K562 (cell line): ENCODE data around the gene ADCY4. TPM values are rescaled to one million over a fixed set of nuclear protein-coding genes. Genes with fewer than 3 reads are reported as not detected.

Source experiments
- BMI1 ChIP-seq: fragments of 150-350 bp; IDR thresholded peaks from 2 replicates; pipeline ENCODE4 v1.6.1; 2014; ENCODE audit warnings: low read length
- CBX1 ChIP-seq: sonication (generic); IDR thresholded peaks from 2 replicates; pipeline ENCODE4 v1.6.1; 2016; ENCODE audit warnings: antibody characterized with exemption, low read depth, mild to moderate bottlenecking
- DPF2 ChIP-seq: fragments of 450-650 bp; IDR thresholded peaks from 2 replicates; pipeline ENCODE4 v1.6.1; 2016
- GATA2 ChIP-seq: sonication (generic); formaldehyde crosslinking; IDR thresholded peaks from 2 replicates; pipeline ENCODE4 v1.4.0; 2020; ENCODE audit warnings: mild to moderate bottlenecking, missing genetic modification reagents
- HDGF ChIP-seq: fragments of 450-650 bp; IDR thresholded peaks from 2 replicates; pipeline ENCODE4 v1.6.1; 2016
- LEF1 ChIP-seq: fragments of 450-650 bp; IDR thresholded peaks from 2 replicates; pipeline ENCODE4 v1.6.1; 2016; ENCODE audit warnings: mild to moderate bottlenecking
- MCM5 ChIP-seq: fragments of 450-650 bp; IDR thresholded peaks from 2 replicates; pipeline ENCODE4 v1.6.1; 2016; ENCODE audit warnings: low read depth
- MEIS2 ChIP-seq: fragments of 450-650 bp; IDR thresholded peaks from 2 replicates; pipeline ENCODE4 v1.6.1; 2014; ENCODE audit warnings: mild to moderate bottlenecking; ENCODE audit not compliant: partially characterized antibody
- RFX1 ChIP-seq: fragments of 450-650 bp; IDR thresholded peaks from 2 replicates; pipeline ENCODE4 v1.6.1; 2016; ENCODE audit warnings: mild to moderate bottlenecking, moderate library complexity
- THRAP3 ChIP-seq: fragments of 450-650 bp; IDR thresholded peaks from 2 replicates; pipeline ENCODE4 v1.6.1; 2016; ENCODE audit warnings: mild to moderate bottlenecking, inconsistent platforms, borderline replicate concordance
- ZNF263 ChIP-seq: sonication (generic); formaldehyde crosslinking; IDR thresholded peaks from 2 replicates; pipeline ENCODE4 v1.8.0; 2022; ENCODE audit warnings: mild to moderate bottlenecking, missing genetic modification reagents, borderline replicate concordance
- polyA plus RNA-seq, 8 experiments: library from polyadenylated mRNA; depleted of rRNA in 4 of 8; stranded (reverse) in 5 of 8; unstranded in 3 of 8; fragments of >200 nt; fragmentation: Nextera tagmentation in 2 of 8; fragmentation: Illumina TruSeq in 1 of 8; extraction: Ambion mirVana in 2 of 8; extraction: Trizol in 1 of 8; gene quantifications; 2 replicates each; pipeline versions ENCODE4 v1.2.1 to v1.2.3, GENCODE V29; 2011 to 2014; ENCODE audit warnings: inconsistent platforms in 1 of 8, missing spikeins in 1 of 8
- total RNA-seq, 7 experiments: library from RNA; depleted of rRNA in 6 of 7; stranded (reverse); fragments of >200 nt in 6 of 7; fragmentation: Illumina TruSeq in 2 of 7; extraction: Trizol in 2 of 7; gene quantifications; 2 replicates each; pipeline versions ENCODE4 v1.2.1 to v1.2.3, GENCODE V29; 2011 to 2021; ENCODE audit warnings: low replicate concordance in 1 of 7
- TF ChIP-seq, protein P1 (sequence below): sonication (generic); formaldehyde crosslinking; IDR thresholded peaks from 2 replicates; pipeline ENCODE4 v1.8.0; 2023; ENCODE audit warnings: missing genetic modification reagents, mild to moderate bottlenecking, borderline replicate concordance
- TF ChIP-seq, protein P2 (sequence below): sonication (generic); formaldehyde crosslinking; IDR thresholded peaks from 2 replicates; pipeline ENCODE4 v1.5.0; 2020; ENCODE audit warnings: missing genetic modification reagents
- TF ChIP-seq, protein P3 (sequence below), 2 experiments: IDR thresholded peaks; 2 replicates each; pipeline ENCODE4 v1.6.1; 2011; ENCODE audit warnings: borderline replicate concordance in 1 of 2, control low read depth in 1 of 2, low read depth in 1 of 2, low read length in 1 of 2, mild to moderate bottlenecking in 1 of 2, mixed read lengths in 1 of 2, moderate library complexity in 1 of 2; ENCODE audit not compliant: insufficient read depth in 1 of 2, insufficient read length in 1 of 2, poor library complexity in 1 of 2, severe bottlenecking in 1 of 2; ENCODE audit errors: extremely low read depth in 1 of 2
- TF ChIP-seq, protein P4 (sequence below): sonication (generic); formaldehyde crosslinking; IDR thresholded peaks from 2 replicates; pipeline ENCODE4 v1.9.0; 2022; ENCODE audit warnings: mild to moderate bottlenecking, missing genetic modification reagents
- TF ChIP-seq, protein P5 (sequence below): sonication (generic); formaldehyde crosslinking; IDR thresholded peaks from 2 replicates; pipeline ENCODE4 v1.8.0; 2022; ENCODE audit warnings: mild to moderate bottlenecking, missing genetic modification reagents, borderline replicate concordance
- TF ChIP-seq, protein P6 (sequence below): sonication (generic); formaldehyde crosslinking; IDR thresholded peaks from 2 replicates; pipeline ENCODE4 v1.9.0; 2022; ENCODE audit warnings: mild to moderate bottlenecking, missing genetic modification reagents

Gene ADCY4
- total and polyA plus RNA-seq, 9 of the 15 experiments (the other 6 are each of a cell fraction or from before 2014, with no cell fraction given): 0.04 to 0.31 (median 0.15) TPM; not detected in 2

DNA sequence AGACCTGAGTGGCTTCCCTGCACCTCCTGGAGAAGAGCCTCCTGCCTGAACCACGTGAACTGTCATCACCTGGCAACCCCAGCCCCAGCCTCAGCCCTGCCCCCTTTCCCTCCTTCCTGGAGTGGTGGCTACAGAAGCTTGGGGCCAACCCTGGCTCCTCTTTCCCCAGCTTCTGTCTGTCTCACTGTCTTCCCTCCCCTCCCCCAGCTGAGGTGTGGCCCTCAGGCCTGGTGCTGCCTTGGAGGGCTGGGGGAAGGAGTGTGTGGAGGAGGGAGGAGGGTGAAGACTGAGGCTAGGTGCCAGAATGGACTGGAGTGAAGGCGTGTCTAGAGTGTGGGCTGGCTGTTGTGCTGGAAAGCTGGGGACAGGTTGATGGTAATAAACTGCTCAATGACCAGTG lies 42.8 kb upstream of the ADCY4 start (continued):
- TF ChIP-seq, protein P1, sequence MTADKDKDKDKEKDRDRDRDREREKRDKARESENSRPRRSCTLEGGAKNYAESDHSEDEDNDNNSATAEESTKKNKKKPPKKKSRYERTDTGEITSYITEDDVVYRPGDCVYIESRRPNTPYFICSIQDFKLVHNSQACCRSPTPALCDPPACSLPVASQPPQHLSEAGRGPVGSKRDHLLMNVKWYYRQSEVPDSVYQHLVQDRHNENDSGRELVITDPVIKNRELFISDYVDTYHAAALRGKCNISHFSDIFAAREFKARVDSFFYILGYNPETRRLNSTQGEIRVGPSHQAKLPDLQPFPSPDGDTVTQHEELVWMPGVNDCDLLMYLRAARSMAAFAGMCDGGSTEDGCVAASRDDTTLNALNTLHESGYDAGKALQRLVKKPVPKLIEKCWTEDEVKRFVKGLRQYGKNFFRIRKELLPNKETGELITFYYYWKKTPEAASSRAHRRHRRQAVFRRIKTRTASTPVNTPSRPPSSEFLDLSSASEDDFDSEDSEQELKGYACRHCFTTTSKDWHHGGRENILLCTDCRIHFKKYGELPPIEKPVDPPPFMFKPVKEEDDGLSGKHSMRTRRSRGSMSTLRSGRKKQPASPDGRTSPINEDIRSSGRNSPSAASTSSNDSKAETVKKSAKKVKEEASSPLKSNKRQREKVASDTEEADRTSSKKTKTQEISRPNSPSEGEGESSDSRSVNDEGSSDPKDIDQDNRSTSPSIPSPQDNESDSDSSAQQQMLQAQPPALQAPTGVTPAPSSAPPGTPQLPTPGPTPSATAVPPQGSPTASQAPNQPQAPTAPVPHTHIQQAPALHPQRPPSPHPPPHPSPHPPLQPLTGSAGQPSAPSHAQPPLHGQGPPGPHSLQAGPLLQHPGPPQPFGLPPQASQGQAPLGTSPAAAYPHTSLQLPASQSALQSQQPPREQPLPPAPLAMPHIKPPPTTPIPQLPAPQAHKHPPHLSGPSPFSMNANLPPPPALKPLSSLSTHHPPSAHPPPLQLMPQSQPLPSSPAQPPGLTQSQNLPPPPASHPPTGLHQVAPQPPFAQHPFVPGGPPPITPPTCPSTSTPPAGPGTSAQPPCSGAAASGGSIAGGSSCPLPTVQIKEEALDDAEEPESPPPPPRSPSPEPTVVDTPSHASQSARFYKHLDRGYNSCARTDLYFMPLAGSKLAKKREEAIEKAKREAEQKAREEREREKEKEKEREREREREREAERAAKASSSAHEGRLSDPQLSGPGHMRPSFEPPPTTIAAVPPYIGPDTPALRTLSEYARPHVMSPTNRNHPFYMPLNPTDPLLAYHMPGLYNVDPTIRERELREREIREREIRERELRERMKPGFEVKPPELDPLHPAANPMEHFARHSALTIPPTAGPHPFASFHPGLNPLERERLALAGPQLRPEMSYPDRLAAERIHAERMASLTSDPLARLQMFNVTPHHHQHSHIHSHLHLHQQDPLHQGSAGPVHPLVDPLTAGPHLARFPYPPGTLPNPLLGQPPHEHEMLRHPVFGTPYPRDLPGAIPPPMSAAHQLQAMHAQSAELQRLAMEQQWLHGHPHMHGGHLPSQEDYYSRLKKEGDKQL (CRISPR knock-in tag): no peak
- TF ChIP-seq, protein P2, sequence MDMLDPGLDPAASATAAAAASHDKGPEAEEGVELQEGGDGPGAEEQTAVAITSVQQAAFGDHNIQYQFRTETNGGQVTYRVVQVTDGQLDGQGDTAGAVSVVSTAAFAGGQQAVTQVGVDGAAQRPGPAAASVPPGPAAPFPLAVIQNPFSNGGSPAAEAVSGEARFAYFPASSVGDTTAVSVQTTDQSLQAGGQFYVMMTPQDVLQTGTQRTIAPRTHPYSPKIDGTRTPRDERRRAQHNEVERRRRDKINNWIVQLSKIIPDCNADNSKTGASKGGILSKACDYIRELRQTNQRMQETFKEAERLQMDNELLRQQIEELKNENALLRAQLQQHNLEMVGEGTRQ (CRISPR knock-in tag): peak; percentile 23; the same call in 1 of the 2 replicates
- TF ChIP-seq BMI1: no peak
- TF ChIP-seq, protein P3, sequence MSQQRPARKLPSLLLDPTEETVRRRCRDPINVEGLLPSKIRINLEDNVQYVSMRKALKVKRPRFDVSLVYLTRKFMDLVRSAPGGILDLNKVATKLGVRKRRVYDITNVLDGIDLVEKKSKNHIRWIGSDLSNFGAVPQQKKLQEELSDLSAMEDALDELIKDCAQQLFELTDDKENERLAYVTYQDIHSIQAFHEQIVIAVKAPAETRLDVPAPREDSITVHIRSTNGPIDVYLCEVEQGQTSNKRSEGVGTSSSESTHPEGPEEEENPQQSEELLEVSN (IDR thresholded peaks at IDR 0.05; ENCODE audit: borderline replicate concordance in 1 of 2, extremely low read depth in 1 of 2, insufficient read depth in 1 of 2, insufficient read length in 1 of 2, low read depth in 1 of 2, low read length in 1 of 2, poor library complexity in 1 of 2, severe bottlenecking in 1 of 2): peak in 1 of 2 experiments; percentile 7
- TF ChIP-seq MCM5: no peak
- peak; percentile 78 for TF ChIP-seq ZNF263
- peak; percentile 71 for TF ChIP-seq RFX1
- TF ChIP-seq DPF2: peak; percentile 17; the same call in 1 of the 2 replicates
- TF ChIP-seq LEF1: peak; percentile 37; the same call in 1 of the 2 replicates
- TF ChIP-seq HDGF: peak; percentile 76
- TF ChIP-seq MEIS2: peak; percentile 36
- no peak for TF ChIP-seq THRAP3
- TF ChIP-seq, protein P4, sequence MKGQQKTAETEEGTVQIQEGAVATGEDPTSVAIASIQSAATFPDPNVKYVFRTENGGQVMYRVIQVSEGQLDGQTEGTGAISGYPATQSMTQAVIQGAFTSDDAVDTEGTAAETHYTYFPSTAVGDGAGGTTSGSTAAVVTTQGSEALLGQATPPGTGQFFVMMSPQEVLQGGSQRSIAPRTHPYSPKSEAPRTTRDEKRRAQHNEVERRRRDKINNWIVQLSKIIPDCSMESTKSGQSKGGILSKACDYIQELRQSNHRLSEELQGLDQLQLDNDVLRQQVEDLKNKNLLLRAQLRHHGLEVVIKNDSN (CRISPR knock-in tag): peak; percentile 62
- TF ChIP-seq GATA2 (CRISPR knock-in tag): no peak
- TF ChIP-seq CBX1: no peak
- TF ChIP-seq, protein P5, sequence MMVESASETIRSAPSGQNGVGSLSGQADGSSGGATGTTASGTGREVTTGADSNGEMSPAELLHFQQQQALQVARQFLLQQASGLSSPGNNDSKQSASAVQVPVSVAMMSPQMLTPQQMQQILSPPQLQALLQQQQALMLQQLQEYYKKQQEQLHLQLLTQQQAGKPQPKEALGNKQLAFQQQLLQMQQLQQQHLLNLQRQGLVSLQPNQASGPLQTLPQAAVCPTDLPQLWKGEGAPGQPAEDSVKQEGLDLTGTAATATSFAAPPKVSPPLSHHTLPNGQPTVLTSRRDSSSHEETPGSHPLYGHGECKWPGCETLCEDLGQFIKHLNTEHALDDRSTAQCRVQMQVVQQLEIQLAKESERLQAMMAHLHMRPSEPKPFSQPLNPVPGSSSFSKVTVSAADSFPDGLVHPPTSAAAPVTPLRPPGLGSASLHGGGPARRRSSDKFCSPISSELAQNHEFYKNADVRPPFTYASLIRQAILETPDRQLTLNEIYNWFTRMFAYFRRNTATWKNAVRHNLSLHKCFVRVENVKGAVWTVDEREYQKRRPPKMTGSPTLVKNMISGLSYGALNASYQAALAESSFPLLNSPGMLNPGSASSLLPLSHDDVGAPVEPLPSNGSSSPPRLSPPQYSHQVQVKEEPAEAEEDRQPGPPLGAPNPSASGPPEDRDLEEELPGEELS (CRISPR knock-in tag): no peak
- TF ChIP-seq, protein P6, sequence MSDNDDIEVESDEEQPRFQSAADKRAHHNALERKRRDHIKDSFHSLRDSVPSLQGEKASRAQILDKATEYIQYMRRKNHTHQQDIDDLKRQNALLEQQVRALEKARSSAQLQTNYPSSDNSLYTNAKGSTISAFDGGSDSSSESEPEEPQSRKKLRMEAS (CRISPR knock-in tag): 0 out of 2 replicates have a peak, but pooled peaks have one; percentile 16
